Measurements from ENCODE around the gene MPHOSPH9.

- TF ChIP-seq CTCF (IDR thresholded peaks at IDR 0.05) (no peak), POLR2A (IDR thresholded peaks at IDR 0.05) (peak in 1 of 2 donors; percentile 18)
These were observed 98.7 kb downstream of the MPHOSPH9 start for GRCh38 chr12:123134271-123134671.

Measured in thyroid gland (tissue), 4 donors.